ENCODE results near the gene INSIG1.

INSIG1 gene

GRCh38 chr7:155349601-155350331, 52.1 kb downstream of the INSIG1 start:
- no peak overlapping the region for H3K27ac ChIP-seq
- no peak for TF ChIP-seq CTCF (IDR thresholded peaks at IDR 0.05)
- DNase-seq (ENCODE audit: low spot score), result no peak
- no peak overlapping the region for H3K4me3 ChIP-seq

GRCh38 chr7:155351120-155351870, 53.6 kb downstream of the INSIG1 start:
- no peak for TF ChIP-seq CTCF (IDR thresholded peaks at IDR 0.05)
- Histone ChIP-seq H3K27ac (no peak overlapping the region), H3K4me3 (no peak overlapping the region)
- DNase-seq (ENCODE audit: low spot score), result no peak

GRCh38 chr7:155352076-155352752, 54.5 kb downstream of the INSIG1 start:
- no peak for DNase-seq (ENCODE audit: low spot score)
- no peak for TF ChIP-seq CTCF (IDR thresholded peaks at IDR 0.05)
- no peak overlapping the region for H3K27ac ChIP-seq
- H3K4me3 ChIP-seq, result no peak overlapping the region

- no peak for DNase-seq (ENCODE audit: low spot score)
Observed at GRCh38 chr7:155352753-155353115, 55.1 kb downstream of the INSIG1 start.

GRCh38 chr7:155353256-155353897, 55.7 kb downstream of the INSIG1 start:
- no peak for DNase-seq (ENCODE audit: low spot score)
- TF ChIP-seq CTCF (IDR thresholded peaks at IDR 0.05), result no peak
- no peak overlapping the region for H3K27ac ChIP-seq
- no peak overlapping the region for H3K4me3 ChIP-seq

More at GRCh38 chr7:155352753-155353115, 55.1 kb downstream of the INSIG1 start:
- no peak for TF ChIP-seq CTCF (IDR thresholded peaks at IDR 0.05)
- Histone ChIP-seq H3K4me3 (no peak overlapping the region), H3K27ac (no peak overlapping the region)

GRCh38 chr7:155354371-155355048, 56.8 kb downstream of the INSIG1 start:
- DNase-seq (ENCODE audit: low spot score), result no peak
- no peak for TF ChIP-seq CTCF (IDR thresholded peaks at IDR 0.05)
- Histone ChIP-seq H3K27ac (no peak overlapping the region), H3K4me3 (no peak overlapping the region)
